Measurements from ENCODE around the gene IFFO2.

IFFO2 gene

GRCh38 chr1:18972531-18972930, 16.1 kb upstream of the IFFO2 start:
- Histone ChIP-seq H3K4me2 (ENCODE audit: low read length) (no peak overlapping the region), H3K4me3 (ENCODE audit: low read length) (no peak overlapping the region), H4K20me1 (ENCODE audit: control insufficient read depth, insufficient read depth, low read depth, low read length) (no peaks in the 10 kb centered on the region; the same call in 1 of the 2 replicates), H3F3A (ENCODE audit: control insufficient read depth, insufficient read depth) (no peaks in the 10 kb centered on the region), H3K79me2 (ENCODE audit: control insufficient read depth, low read length) (no peaks in the 10 kb centered on the region), H3K9me3 (ENCODE audit: control insufficient read depth, insufficient read depth, low read length) (no peaks in the 10 kb centered on the region), H3K27ac (ENCODE audit: low read depth, low read length) (no peak overlapping the region), H3K36me3 (ENCODE audit: control insufficient read depth, low read length) (no peaks in the 10 kb centered on the region), H3K4me1 (ENCODE audit: control insufficient read depth, low read length) (no peaks in the 10 kb centered on the region), H3K9me2 (replicated peaks; ENCODE audit: control insufficient read depth, low read length) (no peaks in the 10 kb centered on the region), H3K27me3 (ENCODE audit: control insufficient read depth, low read length) (peaks cover 9% of the 10 kb centered on the region)
- TF ChIP-seq EZH2phosphoT487 (IDR thresholded peaks at IDR 0.05; ENCODE audit: borderline replicate concordance, low read length): no peak
- no peak for TF ChIP-seq CTCF (IDR thresholded peaks at IDR 0.05; ENCODE audit: low read depth, low read length, poor library complexity, severe bottlenecking)

- no peaks in the 10 kb centered on the region; the same call in 1 of the 2 replicates for H4K20me1 ChIP-seq (ENCODE audit: control insufficient read depth, insufficient read depth, low read depth, low read length)
- no peaks in the 10 kb centered on the region for H3K9me2 ChIP-seq (replicated peaks; ENCODE audit: control insufficient read depth, low read length)
- H3K79me2 ChIP-seq (ENCODE audit: control insufficient read depth, low read length): no peaks in the 10 kb centered on the region
- no peaks in the 10 kb centered on the region for H3K36me3 ChIP-seq (ENCODE audit: control insufficient read depth, low read length)
- H3K27ac ChIP-seq (ENCODE audit: low read depth, low read length): no peak overlapping the region
- H3F3A ChIP-seq (ENCODE audit: control insufficient read depth, insufficient read depth): no peaks in the 10 kb centered on the region
- no peaks in the 10 kb centered on the region for H3K9me3 ChIP-seq (ENCODE audit: control insufficient read depth, insufficient read depth, low read length)
- H3K4me1 ChIP-seq (ENCODE audit: control insufficient read depth, low read length): no peaks in the 10 kb centered on the region
- H3K27me3 ChIP-seq (ENCODE audit: control insufficient read depth, low read length): peaks cover 23% of the 10 kb centered on the region
- no peak for TF ChIP-seq CTCF (IDR thresholded peaks at IDR 0.05; ENCODE audit: low read depth, low read length, poor library complexity, severe bottlenecking)
- no peak for TF ChIP-seq EZH2phosphoT487 (IDR thresholded peaks at IDR 0.05; ENCODE audit: borderline replicate concordance, low read length)
- no peak overlapping the region for H3K4me2 ChIP-seq (ENCODE audit: low read length)
- no peak overlapping the region for H3K4me3 ChIP-seq (ENCODE audit: low read length)
Observed at GRCh38 chr1:18970762-18971161, 14.3 kb upstream of the IFFO2 start.

GRCh38 chr1:18970358-18970757, 13.9 kb upstream of the IFFO2 start:
- H3K9me2 ChIP-seq (replicated peaks; ENCODE audit: control insufficient read depth, low read length): no peaks in the 10 kb centered on the region
- no peak for TF ChIP-seq CTCF (IDR thresholded peaks at IDR 0.05; ENCODE audit: low read depth, low read length, poor library complexity, severe bottlenecking)
- no peak for TF ChIP-seq EZH2phosphoT487 (IDR thresholded peaks at IDR 0.05; ENCODE audit: borderline replicate concordance, low read length)
- H3K27me3 ChIP-seq (ENCODE audit: control insufficient read depth, low read length): peaks cover 27% of the 10 kb centered on the region
- H3K9me3 ChIP-seq (ENCODE audit: control insufficient read depth, insufficient read depth, low read length): no peaks in the 10 kb centered on the region
- no peak overlapping the region for H3K27ac ChIP-seq (ENCODE audit: low read depth, low read length)
- no peaks in the 10 kb centered on the region for H3K79me2 ChIP-seq (ENCODE audit: control insufficient read depth, low read length)
- no peaks in the 10 kb centered on the region for H3F3A ChIP-seq (ENCODE audit: control insufficient read depth, insufficient read depth)
- H3K4me1 ChIP-seq (ENCODE audit: control insufficient read depth, low read length): no peaks in the 10 kb centered on the region
- H4K20me1 ChIP-seq (ENCODE audit: control insufficient read depth, insufficient read depth, low read depth, low read length): no peaks in the 10 kb centered on the region; the same call in 1 of the 2 replicates
- H3K36me3 ChIP-seq (ENCODE audit: control insufficient read depth, low read length): no peaks in the 10 kb centered on the region
- H3K4me3 ChIP-seq (ENCODE audit: low read length): no peak overlapping the region
- no peak overlapping the region for H3K4me2 ChIP-seq (ENCODE audit: low read length)

Measured in DOHH2 (cell line).